GM12874 (cell line): ENCODE results near the gene HID1.

Source experiments
- TF ChIP-seq, protein P1 (sequence below): IDR thresholded peaks from 2 replicates; pipeline ENCODE4 v1.5.1; 2011; ENCODE audit warnings: low read depth, mild to moderate bottlenecking, control low read depth, low read length, moderate library complexity; ENCODE audit not compliant: insufficient read depth

HID1 gene

DNA sequence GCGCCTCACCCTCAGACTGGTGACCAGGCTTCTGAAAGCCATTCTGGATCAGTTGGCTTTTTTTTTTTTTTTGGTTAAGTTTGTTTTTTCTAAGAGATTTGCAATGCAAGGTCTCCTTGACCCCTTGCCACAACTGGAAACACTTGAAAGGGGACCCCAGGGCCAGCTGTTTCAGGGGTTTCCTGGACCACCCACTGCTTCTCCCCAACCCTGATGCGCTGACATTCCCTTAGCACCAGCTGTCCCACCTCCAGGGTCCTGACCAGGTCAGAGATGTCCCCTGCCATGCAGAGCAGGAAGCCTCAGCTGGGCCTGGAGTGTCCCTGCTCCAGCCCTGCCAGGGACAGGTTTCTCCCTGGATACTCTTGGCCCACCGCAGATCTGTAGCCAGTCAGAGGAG is 31.8 kb upstream of the HID1 start:
- TF ChIP-seq, protein P1, sequence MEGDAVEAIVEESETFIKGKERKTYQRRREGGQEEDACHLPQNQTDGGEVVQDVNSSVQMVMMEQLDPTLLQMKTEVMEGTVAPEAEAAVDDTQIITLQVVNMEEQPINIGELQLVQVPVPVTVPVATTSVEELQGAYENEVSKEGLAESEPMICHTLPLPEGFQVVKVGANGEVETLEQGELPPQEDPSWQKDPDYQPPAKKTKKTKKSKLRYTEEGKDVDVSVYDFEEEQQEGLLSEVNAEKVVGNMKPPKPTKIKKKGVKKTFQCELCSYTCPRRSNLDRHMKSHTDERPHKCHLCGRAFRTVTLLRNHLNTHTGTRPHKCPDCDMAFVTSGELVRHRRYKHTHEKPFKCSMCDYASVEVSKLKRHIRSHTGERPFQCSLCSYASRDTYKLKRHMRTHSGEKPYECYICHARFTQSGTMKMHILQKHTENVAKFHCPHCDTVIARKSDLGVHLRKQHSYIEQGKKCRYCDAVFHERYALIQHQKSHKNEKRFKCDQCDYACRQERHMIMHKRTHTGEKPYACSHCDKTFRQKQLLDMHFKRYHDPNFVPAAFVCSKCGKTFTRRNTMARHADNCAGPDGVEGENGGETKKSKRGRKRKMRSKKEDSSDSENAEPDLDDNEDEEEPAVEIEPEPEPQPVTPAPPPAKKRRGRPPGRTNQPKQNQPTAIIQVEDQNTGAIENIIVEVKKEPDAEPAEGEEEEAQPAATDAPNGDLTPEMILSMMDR: no peak

DNA sequence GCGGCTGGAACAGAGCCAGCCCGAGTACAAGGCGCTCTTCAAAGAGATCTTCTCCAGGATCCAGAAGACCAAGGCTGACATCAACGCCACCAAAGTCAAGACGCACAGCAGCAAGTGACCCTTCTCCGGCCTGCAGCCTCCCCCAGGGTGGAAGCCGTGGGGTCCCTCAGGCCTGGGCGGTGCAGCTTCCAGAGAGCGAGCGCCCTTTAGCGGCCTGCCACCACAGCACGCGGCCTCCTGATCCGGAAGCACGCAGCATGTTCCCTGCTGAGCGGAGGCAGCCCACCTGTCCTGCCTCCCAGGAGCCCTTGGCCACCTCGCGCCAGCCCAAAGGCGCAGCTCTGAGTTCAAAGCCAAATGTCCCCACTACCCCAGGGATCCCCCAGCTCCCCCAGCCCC is 31.4 kb upstream of the HID1 start:
- TF ChIP-seq, protein P1: no peak

DNA sequence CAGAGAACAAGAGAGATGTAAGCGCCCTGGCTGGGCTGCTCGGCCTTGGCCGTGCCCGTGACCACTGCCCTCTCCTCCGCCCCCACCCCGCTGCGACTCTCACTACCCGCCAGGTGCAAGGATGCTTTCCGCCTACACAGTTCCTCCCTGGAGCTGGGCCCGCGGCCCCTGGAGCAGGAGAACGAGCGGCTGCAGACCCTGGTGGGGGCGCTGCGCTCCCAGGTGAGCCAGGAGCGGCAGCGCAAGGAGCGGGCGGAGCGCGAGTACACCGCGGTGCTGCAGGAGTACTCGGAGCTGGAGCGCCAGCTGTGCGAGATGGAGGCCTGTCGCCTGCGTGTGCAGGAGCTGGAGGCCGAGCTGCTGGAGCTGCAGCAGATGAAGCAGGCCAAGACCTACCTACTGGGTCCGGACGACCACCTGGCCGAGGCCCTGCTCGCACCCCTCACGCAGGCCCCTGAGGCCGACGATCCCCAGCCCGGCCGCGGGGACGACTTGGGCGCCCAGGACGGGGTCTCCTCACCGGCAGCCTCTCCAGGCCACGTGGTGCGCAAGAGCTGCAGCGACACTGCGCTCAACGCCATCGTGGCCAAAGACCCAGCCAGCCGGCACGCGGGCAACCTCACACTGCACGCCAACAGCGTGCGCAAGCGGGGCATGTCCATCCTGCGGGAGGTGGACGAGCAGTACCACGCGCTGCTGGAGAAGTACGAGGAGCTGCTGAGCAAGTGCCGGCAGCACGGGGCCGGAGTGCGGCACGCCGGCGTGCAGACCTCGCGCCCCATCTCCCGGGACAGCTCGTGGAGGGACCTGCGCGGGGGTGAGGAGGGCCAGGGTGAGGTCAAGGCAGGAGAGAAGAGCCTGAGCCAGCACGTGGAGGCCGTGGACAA is 30.8 kb upstream of the HID1 start:
- TF ChIP-seq, protein P1: no peak

DNA sequence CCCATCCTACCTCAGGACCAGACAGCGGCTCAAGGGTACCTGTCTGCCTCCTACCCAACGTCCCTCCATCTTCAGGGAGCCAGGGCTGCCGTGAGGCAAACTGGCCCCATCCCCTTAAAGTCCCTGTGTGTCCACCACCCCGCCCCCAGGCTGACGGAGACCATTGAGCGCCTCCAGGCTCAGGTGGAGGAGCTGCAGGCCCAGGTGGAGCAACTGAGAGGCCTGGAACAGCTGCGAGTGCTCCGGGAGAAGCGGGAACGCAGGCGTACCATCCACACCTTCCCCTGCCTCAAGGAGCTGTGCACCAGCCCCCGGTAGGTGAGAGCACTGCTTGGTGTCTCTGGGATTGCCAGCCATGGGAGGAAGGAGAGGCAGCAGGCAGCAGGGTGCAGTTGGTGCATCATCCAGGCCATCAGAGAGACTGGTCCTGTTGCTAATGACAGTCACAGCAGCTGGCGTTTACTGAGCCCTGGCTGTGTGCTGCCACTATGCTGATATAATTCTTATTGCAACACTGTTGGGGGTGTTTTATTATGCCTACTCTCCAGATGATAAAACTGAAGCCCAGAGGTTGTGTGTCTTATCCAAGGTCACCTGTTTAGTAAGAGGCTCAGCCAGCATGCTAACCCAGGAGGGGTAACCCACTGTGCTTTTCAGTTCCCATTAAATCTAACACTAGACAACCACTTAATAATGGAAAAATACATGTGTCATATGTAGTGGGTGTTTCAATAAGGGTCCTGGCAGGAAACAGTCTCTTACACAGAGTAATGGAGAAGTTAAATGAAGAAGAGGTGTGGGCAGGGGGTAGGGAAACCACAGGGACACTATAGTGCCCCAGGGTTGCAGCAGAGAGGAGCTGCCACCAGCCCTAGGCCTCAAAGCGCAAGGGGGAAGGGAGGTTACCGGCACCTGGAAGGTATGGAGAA is 29.6 kb upstream of the HID1 start:
- TF ChIP-seq, protein P1: no peak

DNA sequence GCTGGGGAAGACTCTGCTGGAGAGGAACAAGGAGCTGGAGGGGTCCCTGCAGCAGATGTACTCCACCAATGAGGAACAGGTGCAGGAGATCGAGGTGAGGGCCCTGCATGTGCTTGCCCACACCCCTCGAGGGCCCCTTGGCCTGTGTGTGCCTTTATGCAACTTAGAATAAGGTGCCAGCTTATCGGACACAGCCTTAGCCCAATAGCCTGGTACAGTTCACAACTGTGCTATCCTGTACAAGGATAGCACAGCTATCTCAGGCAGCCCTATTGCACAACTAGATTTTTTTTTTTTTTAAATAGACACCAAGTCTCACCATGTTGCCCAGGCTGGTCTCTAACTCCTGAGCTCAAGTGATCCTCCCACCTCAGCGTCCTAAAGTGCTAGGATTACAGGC is 27.0 kb upstream of the HID1 start:
- TF ChIP-seq, protein P1: no peak

DNA sequence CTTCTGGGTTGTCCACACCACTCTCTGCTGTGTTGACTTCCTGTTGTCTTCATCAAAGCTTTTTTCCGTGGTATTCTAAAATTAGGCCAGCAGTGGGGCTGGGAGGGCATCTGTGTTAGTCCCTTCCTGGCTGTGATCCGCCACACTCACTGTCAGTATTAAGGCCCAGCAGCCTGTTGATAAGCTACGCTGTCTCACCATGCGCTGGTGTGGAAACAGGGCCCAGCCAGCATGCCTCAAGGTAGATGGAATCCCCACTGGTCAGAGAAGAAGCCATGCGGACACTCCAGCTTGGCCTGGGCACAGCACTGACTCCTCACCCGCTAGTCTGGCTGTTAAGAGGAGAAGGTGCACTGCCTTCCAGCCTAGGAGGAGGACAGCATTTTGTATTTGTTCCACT is 26.2 kb upstream of the HID1 start:
- TF ChIP-seq, protein P1: no peak

DNA sequence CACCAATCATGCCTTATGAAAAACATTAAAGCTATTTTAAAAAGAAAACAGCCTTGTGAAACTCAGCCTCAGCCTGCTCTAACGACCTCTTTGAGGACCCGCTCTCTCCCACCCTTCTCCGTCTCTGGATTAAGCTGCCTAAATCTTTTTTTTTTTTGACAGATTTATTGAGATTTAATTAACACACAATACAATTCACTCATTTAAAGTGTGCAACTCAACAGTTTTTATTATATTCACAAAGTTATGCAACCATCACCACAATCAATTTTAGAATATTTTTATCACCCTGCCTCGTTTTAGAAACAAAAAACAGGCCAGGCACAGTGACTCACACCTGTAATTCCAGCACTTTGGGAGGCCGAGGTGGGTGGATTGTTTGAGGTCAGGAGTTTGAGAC is 23.3 kb upstream of the HID1 start:
- TF ChIP-seq, protein P1: no peak
